HG03558 (cell line): ENCODE measurements around the gene ATP5MG.

ENCODE experiments used
- ATAC-seq: cut with Tn5 transposase; IDR thresholded peaks from one replicate; pipeline ENCODE4 v1.9.1; 2021; ENCODE audit warnings: moderate number of reproducible peaks; ENCODE audit not compliant: unreplicated experiment; ENCODE audit errors: extremely low read depth

ATP5MG gene

DNA sequence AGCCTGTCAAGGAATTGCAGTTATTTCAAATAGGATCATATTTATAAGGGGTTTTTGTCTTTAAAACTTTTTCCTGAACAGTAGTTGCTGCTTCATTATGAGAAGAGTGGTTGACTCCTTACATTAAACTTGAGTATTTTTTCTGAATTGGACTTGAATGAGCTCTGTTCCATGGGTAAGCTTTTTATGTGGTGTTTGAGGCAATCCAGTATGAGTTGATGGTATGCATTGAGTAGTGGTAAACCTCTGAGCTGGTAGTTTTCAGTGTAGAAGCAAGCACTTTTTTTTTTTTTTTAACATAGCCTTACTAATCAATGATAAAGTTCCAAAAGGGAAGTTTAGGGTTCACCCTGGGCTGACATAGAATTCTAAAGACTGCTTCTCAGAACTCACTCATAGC lies 38.2 kb downstream of the ATP5MG start:
- ATAC-seq = no peak

GRCh38 chr11:118441770-118442275 lies 40.4 kb downstream of the ATP5MG start:
- no peak for ATAC-seq

DNA sequence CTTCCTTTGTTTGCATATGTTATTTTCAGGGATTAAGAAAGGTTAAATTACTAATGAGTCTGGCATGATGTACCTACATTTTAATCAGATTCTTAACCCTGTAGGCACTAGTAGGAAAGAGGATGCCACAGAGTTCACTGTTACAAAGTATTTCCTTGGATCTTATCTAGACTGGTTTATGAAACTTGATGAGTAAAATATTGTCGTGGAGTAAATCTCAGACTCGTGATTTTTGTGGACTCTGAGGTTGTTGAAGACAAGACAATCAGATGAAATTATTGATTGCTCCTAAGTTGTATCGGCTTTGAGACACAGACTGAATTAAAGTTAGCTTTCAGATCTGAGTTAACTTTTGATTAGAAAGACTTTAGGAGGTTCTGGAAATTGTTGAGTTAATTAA lies 40.9 kb downstream of the ATP5MG start:
- no peak for ATAC-seq

GRCh38 chr11:118442908-118443589 lies 41.6 kb downstream of the ATP5MG start:
- ATAC-seq = no peak

- no peak for ATAC-seq
Measured at GRCh38 chr11:118443590-118444218, 42.3 kb downstream of the ATP5MG start.

DNA sequence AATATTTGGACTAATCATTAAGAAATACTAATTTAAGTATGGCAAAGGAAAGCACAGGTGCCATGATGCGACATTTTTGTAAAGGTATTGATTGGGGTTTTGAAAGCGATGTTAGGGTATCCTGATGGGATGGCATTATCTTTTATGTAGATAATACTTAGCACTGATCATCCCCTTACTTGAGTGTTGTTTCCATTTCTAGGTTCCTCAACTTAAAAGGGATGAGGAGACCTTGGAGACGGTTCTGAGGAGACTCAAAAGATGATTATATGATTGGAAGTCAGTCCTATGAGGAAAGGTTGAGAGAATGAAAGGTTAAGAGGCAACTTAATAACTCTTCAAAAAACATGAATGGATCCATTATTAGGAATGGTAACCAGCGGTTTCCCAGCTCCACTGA lies 46.0 kb downstream of the ATP5MG start:
- ATAC-seq = no peak

- no peak for ATAC-seq
Measured at GRCh38 chr11:118448294-118448693, 46.9 kb downstream of the ATP5MG start.

DNA sequence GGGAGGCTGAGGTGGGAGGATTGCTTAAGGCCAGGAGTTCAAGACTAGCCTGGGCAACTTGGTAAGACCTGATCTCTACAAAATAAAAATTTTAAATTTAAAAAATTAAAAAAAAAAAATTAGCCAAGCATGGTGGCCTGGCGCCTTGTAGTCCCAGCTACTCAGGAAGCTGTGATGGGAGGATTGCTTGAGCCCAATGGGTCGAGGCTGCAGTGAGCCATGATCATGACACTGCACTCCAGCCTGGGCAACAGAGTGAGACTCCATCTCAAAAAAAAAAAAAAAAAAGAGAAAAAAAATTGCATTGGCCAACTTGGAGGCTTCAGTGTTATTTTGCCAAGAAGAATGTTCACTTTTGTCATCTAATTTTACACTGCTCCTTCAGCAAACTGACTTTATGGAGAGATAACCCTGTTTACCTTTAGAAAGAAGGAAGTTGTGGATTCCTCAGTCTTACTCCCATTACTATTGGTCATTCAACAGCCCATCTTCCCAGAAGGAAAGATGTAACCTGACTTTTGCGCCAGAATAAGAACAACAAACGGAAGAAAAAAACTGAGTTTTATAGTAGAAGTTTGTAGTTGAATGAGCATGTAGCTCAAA lies 48.0 kb downstream of the ATP5MG start:
- no peak for ATAC-seq

GRCh38 chr11:118450451-118450850 lies 49.0 kb downstream of the ATP5MG start:
- no peak for ATAC-seq
